ENCODE measurements around the gene SP100.

Gene SP100

GRCh38 chr2:230447455-230448451, 31.8 kb downstream of the SP100 start:
- H3K36me3 ChIP-seq, result no peaks in the 10 kb centered on the region
- no peaks in the 10 kb centered on the region for H3K9me3 ChIP-seq
- H3K4me3 ChIP-seq (ENCODE audit: low read depth, low read length), result no peak overlapping the region
- TF ChIP-seq CTCF (IDR thresholded peaks at IDR 0.05; ENCODE audit: low read depth, low read length), result no peak
- DNase-seq, result no peak
- H3K27me3 ChIP-seq, result no peaks in the 10 kb centered on the region
- no peaks in the 10 kb centered on the region for H3K4me1 ChIP-seq

GRCh38 chr2:230449901-230450467, 34.0 kb downstream of the SP100 start:
- no peaks in the 10 kb centered on the region for H3K36me3 ChIP-seq
- no peak for TF ChIP-seq CTCF (IDR thresholded peaks at IDR 0.05; ENCODE audit: low read depth, low read length)

GRCh38 chr2:230453006-230453405, 37.0 kb downstream of the SP100 start:
- no peaks in the 10 kb centered on the region for H3K27me3 ChIP-seq
- no peak for DNase-seq
- no peaks in the 10 kb centered on the region for H3K4me1 ChIP-seq
- no peaks in the 10 kb centered on the region for H3K36me3 ChIP-seq
- H3K9me3 ChIP-seq, result no peaks in the 10 kb centered on the region
- TF ChIP-seq CTCF (IDR thresholded peaks at IDR 0.05; ENCODE audit: low read depth, low read length), result no peak
- H3K4me3 ChIP-seq (ENCODE audit: low read depth, low read length), result no peak overlapping the region

More at GRCh38 chr2:230449901-230450467, 34.0 kb downstream of the SP100 start:
- H3K4me1 ChIP-seq, result no peaks in the 10 kb centered on the region
- no peak overlapping the region for H3K4me3 ChIP-seq (ENCODE audit: low read depth, low read length)
- DNase-seq, result no peak
- no peaks in the 10 kb centered on the region for H3K9me3 ChIP-seq
- no peaks in the 10 kb centered on the region for H3K27me3 ChIP-seq

- no peak for TF ChIP-seq CTCF (IDR thresholded peaks at IDR 0.05; ENCODE audit: low read depth, low read length)
- DNase-seq, result no peak
- no peaks in the 10 kb centered on the region for H3K27me3 ChIP-seq
- H3K4me3 ChIP-seq (ENCODE audit: low read depth, low read length), result no peak overlapping the region
- no peaks in the 10 kb centered on the region for H3K36me3 ChIP-seq
- no peaks in the 10 kb centered on the region for H3K4me1 ChIP-seq
- no peaks in the 10 kb centered on the region for H3K9me3 ChIP-seq
These were observed 39.1 kb downstream of the SP100 start for GRCh38 chr2:230455005-230455684.

- no peak overlapping the region for H3K4me3 ChIP-seq (ENCODE audit: low read depth, low read length)
- H3K27me3 ChIP-seq, result no peaks in the 10 kb centered on the region
- no peaks in the 10 kb centered on the region for H3K9me3 ChIP-seq
- no peak for DNase-seq
- no peaks in the 10 kb centered on the region for H3K4me1 ChIP-seq
- no peaks in the 10 kb centered on the region for H3K36me3 ChIP-seq
- TF ChIP-seq CTCF (IDR thresholded peaks at IDR 0.05; ENCODE audit: low read depth, low read length), result no peak
These were observed 41.2 kb downstream of the SP100 start for GRCh38 chr2:230457073-230457768.

Measured in BE2C (cell line).